ENCODE measurements around the gene NSG1. TPM values are rescaled to one million over a fixed set of nuclear protein-coding genes. Genes with fewer than 3 reads are reported as not detected.

The NSG1 gene
- total RNA-seq, 1 experiment from 2014 or later = not detected

GRCh38 chr4:4368809-4369580, 17.9 kb upstream of the NSG1 start:
- in situ Hi-C loops (cut with HindIII; ENCODE audit: low pct_unique_long_range_greater_than_20kb, low sequenced_read_pairs) = no loop called here
- intact Hi-C loops (cut with micrococcal nuclease; ENCODE audit: unreplicated experiment) = no loop called here
- no peaks in the 10 kb centered on the region for H3K36me3 ChIP-seq (ENCODE audit: control insufficient read depth, insufficient read depth, low read length)
- ATAC-seq (no peak), DNase-seq (ENCODE audit: low read depth, low spot score) (no peak)
- POLR2A ChIA-PET = no interaction called here
- H3K4me3 ChIP-seq (ENCODE audit: low read depth in 2 of 2, low read length in 2 of 2) = no peak overlapping the region
- no peaks in the 10 kb centered on the region for H3K27me3 ChIP-seq (ENCODE audit: control insufficient read depth, insufficient read depth, low read length)
- CTCF ChIA-PET = no interaction called here
- TF ChIP-seq, protein P1, sequence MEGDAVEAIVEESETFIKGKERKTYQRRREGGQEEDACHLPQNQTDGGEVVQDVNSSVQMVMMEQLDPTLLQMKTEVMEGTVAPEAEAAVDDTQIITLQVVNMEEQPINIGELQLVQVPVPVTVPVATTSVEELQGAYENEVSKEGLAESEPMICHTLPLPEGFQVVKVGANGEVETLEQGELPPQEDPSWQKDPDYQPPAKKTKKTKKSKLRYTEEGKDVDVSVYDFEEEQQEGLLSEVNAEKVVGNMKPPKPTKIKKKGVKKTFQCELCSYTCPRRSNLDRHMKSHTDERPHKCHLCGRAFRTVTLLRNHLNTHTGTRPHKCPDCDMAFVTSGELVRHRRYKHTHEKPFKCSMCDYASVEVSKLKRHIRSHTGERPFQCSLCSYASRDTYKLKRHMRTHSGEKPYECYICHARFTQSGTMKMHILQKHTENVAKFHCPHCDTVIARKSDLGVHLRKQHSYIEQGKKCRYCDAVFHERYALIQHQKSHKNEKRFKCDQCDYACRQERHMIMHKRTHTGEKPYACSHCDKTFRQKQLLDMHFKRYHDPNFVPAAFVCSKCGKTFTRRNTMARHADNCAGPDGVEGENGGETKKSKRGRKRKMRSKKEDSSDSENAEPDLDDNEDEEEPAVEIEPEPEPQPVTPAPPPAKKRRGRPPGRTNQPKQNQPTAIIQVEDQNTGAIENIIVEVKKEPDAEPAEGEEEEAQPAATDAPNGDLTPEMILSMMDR (IDR thresholded peaks at IDR 0.05) = no peak
- TF ChIP-seq REST (IDR thresholded peaks at IDR 0.05; ENCODE audit: insufficient read depth in 1 of 2, low read depth in 2 of 2, low read length in 1 of 2) (no peak), SIN3A (IDR thresholded peaks at IDR 0.05; ENCODE audit: borderline replicate concordance, insufficient read depth, low read depth, low read length) (no peak), POLR2AphosphoS5 (IDR thresholded peaks at IDR 0.05; ENCODE audit: low read depth, low read length) (no peak), TCF7L2 (IDR thresholded peaks at IDR 0.05; ENCODE audit: low read depth, low read length) (no peak)
- no peak overlapping the region for H3K27ac ChIP-seq (ENCODE audit: low read length)
- BruUV-seq (replicated peaks) = no TSS peak
- no peaks in the 10 kb centered on the region for H3K9me3 ChIP-seq (ENCODE audit: control insufficient read depth, insufficient read depth, low read depth, low read length)
- no peaks in the 10 kb centered on the region for H3K4me1 ChIP-seq (ENCODE audit: control insufficient read depth, insufficient read depth, low read length)

GRCh38 chr4:4374388-4375098, 12.4 kb upstream of the NSG1 start:
- Histone ChIP-seq H3K9me3 (ENCODE audit: control insufficient read depth, insufficient read depth, low read depth, low read length) (no peaks in the 10 kb centered on the region), H3K27me3 (ENCODE audit: control insufficient read depth, insufficient read depth, low read length) (peaks cover 5% of the 10 kb centered on the region; the same call in 1 of the 2 replicates), H3K27ac (ENCODE audit: low read length) (no peak overlapping the region), H3K4me1 (ENCODE audit: control insufficient read depth, insufficient read depth, low read length) (no peaks in the 10 kb centered on the region), H3K4me3 (ENCODE audit: low read depth in 2 of 2, low read length in 2 of 2) (no peak overlapping the region), H3K36me3 (ENCODE audit: control insufficient read depth, insufficient read depth, low read length) (no peaks in the 10 kb centered on the region)
- in situ Hi-C loops (cut with HindIII; ENCODE audit: low pct_unique_long_range_greater_than_20kb, low sequenced_read_pairs) = no loop called here
- BruUV-seq (replicated peaks) = no TSS peak
- intact Hi-C loops (cut with micrococcal nuclease; ENCODE audit: unreplicated experiment) = no loop called here
- ChIA-PET POLR2A (no interaction called here), CTCF (no interaction called here)
- TF ChIP-seq REST (IDR thresholded peaks at IDR 0.05; ENCODE audit: insufficient read depth in 1 of 2, low read depth in 2 of 2, low read length in 1 of 2) = no peak
- TF ChIP-seq SIN3A (IDR thresholded peaks at IDR 0.05; ENCODE audit: borderline replicate concordance, insufficient read depth, low read depth, low read length) = no peak
- no peak for TF ChIP-seq POLR2AphosphoS5 (IDR thresholded peaks at IDR 0.05; ENCODE audit: low read depth, low read length)
- ATAC-seq (no peak), DNase-seq (ENCODE audit: low read depth, low spot score) (no peak)
